ENCODE data around the gene CH25H. TPM values are rescaled to one million over a fixed set of nuclear protein-coding genes. Genes with fewer than 3 reads are reported as not detected.
"Not testable (repeated sequence)": the region's sequence is repeated elsewhere in the genome, so short reads cannot be mapped to it uniquely, and the experiment has no call there.

Gene CH25H
- polyA plus RNA-seq, 1 experiment, result 0.71 TPM

- TF ChIP-seq CTCF (IDR thresholded peaks at IDR 0.05; ENCODE audit: low read depth, low read length), result no peak
- Histone ChIP-seq H3K27ac (ENCODE audit: low read depth, low read length) (no peak overlapping the region), H3K9me3 (ENCODE audit: control insufficient read depth, insufficient read depth, low read length) (no peaks in the 10 kb centered on the region), H3K27me3 (ENCODE audit: control insufficient read depth, insufficient read depth, low read length) (no peaks in the 10 kb centered on the region), H3K4me3 (ENCODE audit: low read depth, low read length) (no peak overlapping the region)
- no peak for DNase-seq (ENCODE audit: low read depth, low spot score)
- ChIA-PET CTCF (interaction anchor here (0.6 to 1.0 kb wide), 2 partner anchors 13 to 143 kb away, joined by 4 to 5 read pairs; no protein-coding TSS in a partner anchor), POLR2A (interaction anchor here (0.6 kb wide), 1 partner anchor 112 kb away, joined by 3 read pairs; no protein-coding TSS in a partner anchor)
These were observed 34.0 kb downstream of the CH25H start for GRCh38 chr10:89173075-89173474.

GRCh38 chr10:89171996-89172395 lies 35.1 kb downstream of the CH25H start:
- no peaks in the 10 kb centered on the region for H3K27me3 ChIP-seq (ENCODE audit: control insufficient read depth, insufficient read depth, low read length)
- no peaks in the 10 kb centered on the region for H3K9me3 ChIP-seq (ENCODE audit: control insufficient read depth, insufficient read depth, low read length)
- POLR2A ChIA-PET, result no interaction called here
- TF ChIP-seq CTCF (IDR thresholded peaks at IDR 0.05; ENCODE audit: low read depth, low read length), result no peak
- H3K27ac ChIP-seq (ENCODE audit: low read depth, low read length), result no peak overlapping the region
- no peak overlapping the region for H3K4me3 ChIP-seq (ENCODE audit: low read depth, low read length)
- CTCF ChIA-PET, result no interaction called here
- no peak for DNase-seq (ENCODE audit: low read depth, low spot score)

GRCh38 chr10:89171263-89171872 lies 35.7 kb downstream of the CH25H start:
- ChIA-PET CTCF (no interaction called here), POLR2A (no interaction called here)
- H3K27me3 ChIP-seq (ENCODE audit: control insufficient read depth, insufficient read depth, low read length), result no peaks in the 10 kb centered on the region
- H3K9me3 ChIP-seq (ENCODE audit: control insufficient read depth, insufficient read depth, low read length), result no peaks in the 10 kb centered on the region
- no peak for DNase-seq (ENCODE audit: low read depth, low spot score)
- H3K27ac ChIP-seq (ENCODE audit: low read depth, low read length), result no peak overlapping the region
- TF ChIP-seq CTCF (IDR thresholded peaks at IDR 0.05; ENCODE audit: low read depth, low read length), result no peak
- H3K4me3 ChIP-seq (ENCODE audit: low read depth, low read length), result no peak overlapping the region

- DNase-seq (ENCODE audit: low read depth, low spot score); H3K27ac ChIP-seq (ENCODE audit: low read depth, low read length); POLR2A ChIA-PET; H3K4me3 ChIP-seq (ENCODE audit: low read depth, low read length); H3K27me3 ChIP-seq (ENCODE audit: control insufficient read depth, insufficient read depth, low read length); H3K9me3 ChIP-seq (ENCODE audit: control insufficient read depth, insufficient read depth, low read length): not testable (repeated sequence)
- CTCF ChIA-PET, result interaction anchor here (0.6 kb wide), 1 partner anchor 234 kb away, joined by 3 read pairs; no protein-coding TSS in a partner anchor
These were observed 38.7 kb downstream of the CH25H start for GRCh38 chr10:89168354-89168900.

GRCh38 chr10:89167915-89168314 lies 39.2 kb downstream of the CH25H start:
- no peaks in the 10 kb centered on the region for H3K9me3 ChIP-seq (ENCODE audit: control insufficient read depth, insufficient read depth, low read length)
- ChIA-PET POLR2A (interaction anchor here (0.7 kb wide), 1 partner anchor 35 kb away, joined by 3 read pairs; no protein-coding TSS in a partner anchor), CTCF (interaction anchor here (0.6 kb wide), 1 partner anchor 233 kb away, joined by 3 read pairs; no protein-coding TSS in a partner anchor)
- TF ChIP-seq CTCF (IDR thresholded peaks at IDR 0.05; ENCODE audit: low read depth, low read length), result no peak
- no peaks in the 10 kb centered on the region for H3K27me3 ChIP-seq (ENCODE audit: control insufficient read depth, insufficient read depth, low read length)
- H3K4me3 ChIP-seq (ENCODE audit: low read depth, low read length), result no peak overlapping the region
- no peak for DNase-seq (ENCODE audit: low read depth, low spot score)
- no peak overlapping the region for H3K27ac ChIP-seq (ENCODE audit: low read depth, low read length)
